RWPE2 (cell line): ENCODE results near the gene SYTL3.
"Not testable (repeated sequence)": the region's sequence is repeated elsewhere in the genome, so short reads cannot be mapped to it uniquely, and the experiment has no call there.

Experiments used
- ATAC-seq: fragments of 200-7000 bp; cut with Tn5 transposase; 3 replicates; pipeline ENCODE4 v1.9.1; 2021; ENCODE audit warnings: low read depth
- DNase-seq: peaks from one replicate; pipeline ENCODE4 v3.0.0-alpha.2; 2020; ENCODE audit warnings: low spot score
- H3K27ac ChIP-seq: fragments of 450-650 bp; 2 replicates; pipeline ENCODE4 v1.5.1; 2017; ENCODE audit warnings: mild to moderate bottlenecking; ENCODE audit not compliant: poor library complexity, severe bottlenecking
- H3K27me3 ChIP-seq: fragments of 250-450 bp; sonication (Bioruptor Pico); 2 replicates; pipeline ENCODE4 v1.5.1; 2021; ENCODE audit warnings: mild to moderate bottlenecking, moderate library complexity; ENCODE audit not compliant: insufficient read depth, poor library complexity, severe bottlenecking
- H3K36me3 ChIP-seq: fragments of 250-450 bp; sonication (Bioruptor Pico); 2 replicates; pipeline ENCODE4 v1.5.1; 2020; ENCODE audit warnings: low read depth, mild to moderate bottlenecking, moderate library complexity
- H3K4me1 ChIP-seq: fragments of 250-450 bp; sonication (Bioruptor Pico); 2 replicates; pipeline ENCODE4 v1.5.1; 2021; ENCODE audit warnings: mild to moderate bottlenecking, moderate library complexity; ENCODE audit not compliant: insufficient read depth, poor library complexity, severe bottlenecking
- H3K4me3 ChIP-seq: fragments of 250-450 bp; sonication (Bioruptor Pico); 2 replicates; pipeline ENCODE4 v1.5.1; 2021; ENCODE audit warnings: mild to moderate bottlenecking, moderate library complexity; ENCODE audit not compliant: severe bottlenecking
- H3K9me3 ChIP-seq: fragments of 250-450 bp; sonication (Bioruptor Pico); 2 replicates; pipeline ENCODE4 v1.5.1; 2021; ENCODE audit warnings: mild to moderate bottlenecking, moderate library complexity; ENCODE audit not compliant: severe bottlenecking
- TF ChIP-seq, protein P1 (sequence below): fragments of 450-650 bp; IDR thresholded peaks from one replicate; pipeline ENCODE4 v1.5.1; 2017; ENCODE audit warnings: mild to moderate bottlenecking, moderate library complexity; ENCODE audit not compliant: poor library complexity, severe bottlenecking

Gene SYTL3

GRCh38 chr6:158672726-158673125 is 22.9 kb downstream of the SYTL3 start:
- H3K27ac ChIP-seq = no peak overlapping the region
- TF ChIP-seq, protein P1, sequence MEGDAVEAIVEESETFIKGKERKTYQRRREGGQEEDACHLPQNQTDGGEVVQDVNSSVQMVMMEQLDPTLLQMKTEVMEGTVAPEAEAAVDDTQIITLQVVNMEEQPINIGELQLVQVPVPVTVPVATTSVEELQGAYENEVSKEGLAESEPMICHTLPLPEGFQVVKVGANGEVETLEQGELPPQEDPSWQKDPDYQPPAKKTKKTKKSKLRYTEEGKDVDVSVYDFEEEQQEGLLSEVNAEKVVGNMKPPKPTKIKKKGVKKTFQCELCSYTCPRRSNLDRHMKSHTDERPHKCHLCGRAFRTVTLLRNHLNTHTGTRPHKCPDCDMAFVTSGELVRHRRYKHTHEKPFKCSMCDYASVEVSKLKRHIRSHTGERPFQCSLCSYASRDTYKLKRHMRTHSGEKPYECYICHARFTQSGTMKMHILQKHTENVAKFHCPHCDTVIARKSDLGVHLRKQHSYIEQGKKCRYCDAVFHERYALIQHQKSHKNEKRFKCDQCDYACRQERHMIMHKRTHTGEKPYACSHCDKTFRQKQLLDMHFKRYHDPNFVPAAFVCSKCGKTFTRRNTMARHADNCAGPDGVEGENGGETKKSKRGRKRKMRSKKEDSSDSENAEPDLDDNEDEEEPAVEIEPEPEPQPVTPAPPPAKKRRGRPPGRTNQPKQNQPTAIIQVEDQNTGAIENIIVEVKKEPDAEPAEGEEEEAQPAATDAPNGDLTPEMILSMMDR = no peak
- no peak for ATAC-seq

DNA sequence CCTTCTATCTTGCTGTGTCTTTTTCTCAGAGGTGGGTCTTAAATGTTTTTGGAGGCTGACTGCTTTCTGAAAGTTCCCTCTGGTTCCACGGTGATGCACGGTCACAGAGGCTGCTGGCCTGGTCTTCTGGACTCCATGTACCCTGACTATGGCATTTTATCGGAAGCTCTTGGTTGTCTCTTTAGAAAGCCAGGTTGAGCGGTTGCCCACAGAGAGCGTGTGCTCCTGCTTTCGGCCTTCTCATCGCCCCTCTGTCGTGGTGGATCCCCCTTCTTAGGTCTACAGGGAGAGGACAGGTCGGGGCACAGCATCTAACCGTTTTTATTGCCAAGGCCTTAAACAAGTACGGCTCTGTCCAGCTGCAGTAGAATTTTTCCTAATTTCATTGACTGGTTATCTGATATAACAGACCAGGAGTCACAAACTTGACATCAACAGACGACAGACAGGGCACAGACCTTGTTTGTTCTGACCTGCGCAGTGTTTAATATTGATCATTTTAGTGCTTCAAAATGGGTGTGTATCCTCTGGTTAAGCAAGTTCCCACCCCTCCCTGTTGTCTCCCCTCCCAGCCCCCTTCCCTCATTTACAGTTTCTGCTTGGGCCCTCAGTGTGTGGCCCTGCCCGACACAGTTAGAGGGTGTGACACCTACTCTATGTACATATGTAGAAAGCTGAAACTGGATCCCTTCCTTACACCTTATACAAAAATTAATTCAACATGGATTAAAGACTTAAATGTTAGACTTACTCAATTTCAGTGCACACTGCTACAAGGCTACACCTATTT is 24.7 kb downstream of the SYTL3 start:
- no peak overlapping the region for H3K27ac ChIP-seq
- no peak for DNase-seq
- peaks cover 4% of the 10 kb centered on the region for H3K4me1 ChIP-seq
- H3K36me3 ChIP-seq = no peaks in the 10 kb centered on the region
- H3K27me3 ChIP-seq = no peaks in the 10 kb centered on the region
- H3K9me3 ChIP-seq = no peaks in the 10 kb centered on the region
- H3K4me3 ChIP-seq = no peak overlapping the region
- ATAC-seq = no peak
- TF ChIP-seq, protein P1 = no peak

More at GRCh38 chr6:158672726-158673125, 22.9 kb downstream of the SYTL3 start:
- no peaks in the 10 kb centered on the region for H3K36me3 ChIP-seq
- H3K9me3 ChIP-seq = no peaks in the 10 kb centered on the region
- peaks cover 11% of the 10 kb centered on the region for H3K4me1 ChIP-seq
- H3K27me3 ChIP-seq = no peaks in the 10 kb centered on the region
- DNase-seq = no peak
- no peak overlapping the region for H3K4me3 ChIP-seq

- not testable (repeated sequence) for ATAC-seq, H3K4me1 ChIP-seq, H3K9me3 ChIP-seq, DNase-seq, H3K27ac ChIP-seq, H3K36me3 ChIP-seq, H3K4me3 ChIP-seq, H3K27me3 ChIP-seq
These were observed 27.2 kb downstream of the SYTL3 start for GRCh38 chr6:158677094-158677493.

- Histone ChIP-seq H3K9me3 (no peaks in the 10 kb centered on the region), H3K27me3 (no peaks in the 10 kb centered on the region), H3K36me3 (no peaks in the 10 kb centered on the region), H3K27ac (no peak overlapping the region), H3K4me3 (no peak overlapping the region), H3K4me1 (no peaks in the 10 kb centered on the region)
- TF ChIP-seq, protein P1 = no peak
- DNase-seq (no peak), ATAC-seq (no peak)
These were observed 28.2 kb downstream of the SYTL3 start for GRCh38 chr6:158677906-158678578.

DNA sequence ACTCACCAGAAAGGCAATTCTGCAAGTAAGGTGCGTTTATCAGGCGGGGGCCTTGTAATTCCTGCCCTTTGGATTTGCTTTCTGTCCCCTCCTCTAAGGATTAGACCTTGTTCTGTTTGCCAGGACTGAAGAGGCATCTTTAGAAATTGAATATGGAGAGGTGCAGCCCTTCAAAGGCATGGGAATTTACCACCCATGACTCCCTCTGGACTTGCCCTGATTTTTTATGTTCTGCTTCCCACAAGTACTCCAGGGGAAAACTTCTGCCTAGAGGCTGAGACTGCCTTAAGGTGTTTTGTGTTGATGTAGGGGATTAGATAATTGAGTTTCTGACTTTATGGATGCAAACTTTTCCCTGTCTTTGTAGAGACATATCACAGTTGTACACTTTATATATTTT is 30.2 kb downstream of the SYTL3 start:
- no peaks in the 10 kb centered on the region for H3K9me3 ChIP-seq
- no peaks in the 10 kb centered on the region for H3K27me3 ChIP-seq
- no peak overlapping the region for H3K4me3 ChIP-seq
- no peaks in the 10 kb centered on the region for H3K4me1 ChIP-seq
- no peak for DNase-seq
- no peak overlapping the region for H3K27ac ChIP-seq
- ATAC-seq = no peak
- TF ChIP-seq, protein P1 = no peak
- H3K36me3 ChIP-seq = no peaks in the 10 kb centered on the region
